ENCODE measurements around the gene SMAD6.

DNA sequence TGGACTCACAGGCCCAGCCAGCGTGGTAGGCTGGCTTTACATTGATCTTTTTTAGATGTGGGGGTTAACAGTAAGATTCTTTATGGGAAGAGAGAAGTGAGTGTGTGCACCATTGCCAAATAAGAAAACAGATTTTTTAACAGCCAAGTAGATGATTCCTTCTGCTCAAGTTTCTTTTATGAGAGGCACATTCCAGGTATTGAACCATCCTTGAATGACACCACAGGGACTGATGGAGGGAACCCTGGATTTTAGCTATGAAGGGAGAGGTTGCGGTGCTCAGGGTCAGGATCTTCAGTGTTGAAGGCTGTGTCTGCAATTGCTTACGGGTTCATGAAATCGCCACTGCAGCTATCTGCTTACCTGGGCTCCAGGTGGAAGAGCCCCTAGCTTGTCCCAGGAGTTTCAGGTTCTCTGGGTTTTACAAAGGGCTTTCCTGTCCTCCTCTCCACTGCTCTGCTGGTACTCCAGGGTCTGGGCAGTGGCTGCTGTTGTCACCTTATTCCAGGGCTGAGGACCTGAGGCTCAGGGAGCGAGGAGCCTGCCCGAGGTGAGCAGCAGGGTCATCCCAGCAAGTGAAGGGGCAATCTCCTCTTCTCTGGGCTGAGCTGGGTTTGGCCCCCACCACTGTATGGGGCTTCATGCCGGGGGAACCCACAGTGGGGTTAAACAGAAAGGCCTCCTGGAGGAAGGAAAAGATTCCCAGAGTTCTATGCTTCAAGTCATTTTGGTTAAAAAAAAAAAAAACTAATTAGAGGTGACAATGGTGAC is 53.4 kb downstream of the SMAD6 start:
- TF ChIP-seq, protein P1, sequence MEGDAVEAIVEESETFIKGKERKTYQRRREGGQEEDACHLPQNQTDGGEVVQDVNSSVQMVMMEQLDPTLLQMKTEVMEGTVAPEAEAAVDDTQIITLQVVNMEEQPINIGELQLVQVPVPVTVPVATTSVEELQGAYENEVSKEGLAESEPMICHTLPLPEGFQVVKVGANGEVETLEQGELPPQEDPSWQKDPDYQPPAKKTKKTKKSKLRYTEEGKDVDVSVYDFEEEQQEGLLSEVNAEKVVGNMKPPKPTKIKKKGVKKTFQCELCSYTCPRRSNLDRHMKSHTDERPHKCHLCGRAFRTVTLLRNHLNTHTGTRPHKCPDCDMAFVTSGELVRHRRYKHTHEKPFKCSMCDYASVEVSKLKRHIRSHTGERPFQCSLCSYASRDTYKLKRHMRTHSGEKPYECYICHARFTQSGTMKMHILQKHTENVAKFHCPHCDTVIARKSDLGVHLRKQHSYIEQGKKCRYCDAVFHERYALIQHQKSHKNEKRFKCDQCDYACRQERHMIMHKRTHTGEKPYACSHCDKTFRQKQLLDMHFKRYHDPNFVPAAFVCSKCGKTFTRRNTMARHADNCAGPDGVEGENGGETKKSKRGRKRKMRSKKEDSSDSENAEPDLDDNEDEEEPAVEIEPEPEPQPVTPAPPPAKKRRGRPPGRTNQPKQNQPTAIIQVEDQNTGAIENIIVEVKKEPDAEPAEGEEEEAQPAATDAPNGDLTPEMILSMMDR (IDR thresholded peaks at IDR 0.05): no peak
- TF ChIP-seq POLR2A (IDR thresholded peaks at IDR 0.05): no peak

Data from right lobe of liver (tissue), 4 donors.